Stimulated activated CD8-positive, alpha-beta memory T cell treated with anti-CD3 and anti-CD28 coated beads, Interleukin-7, amount 100 ng/mL, for 1 hour (primary cell): ENCODE data around the gene LSM14B.
"Not testable (repeated sequence)": the region's sequence is repeated elsewhere in the genome, so short reads cannot be mapped to it uniquely, and the experiment has no call there.

Experiments used
- DNase-seq, 2 donors: peaks; one replicate each; pipeline ENCODE4 v3.0.0-alpha.2; 2020; ENCODE audit warnings: low read depth in 2 of 2

The LSM14B gene

DNA sequence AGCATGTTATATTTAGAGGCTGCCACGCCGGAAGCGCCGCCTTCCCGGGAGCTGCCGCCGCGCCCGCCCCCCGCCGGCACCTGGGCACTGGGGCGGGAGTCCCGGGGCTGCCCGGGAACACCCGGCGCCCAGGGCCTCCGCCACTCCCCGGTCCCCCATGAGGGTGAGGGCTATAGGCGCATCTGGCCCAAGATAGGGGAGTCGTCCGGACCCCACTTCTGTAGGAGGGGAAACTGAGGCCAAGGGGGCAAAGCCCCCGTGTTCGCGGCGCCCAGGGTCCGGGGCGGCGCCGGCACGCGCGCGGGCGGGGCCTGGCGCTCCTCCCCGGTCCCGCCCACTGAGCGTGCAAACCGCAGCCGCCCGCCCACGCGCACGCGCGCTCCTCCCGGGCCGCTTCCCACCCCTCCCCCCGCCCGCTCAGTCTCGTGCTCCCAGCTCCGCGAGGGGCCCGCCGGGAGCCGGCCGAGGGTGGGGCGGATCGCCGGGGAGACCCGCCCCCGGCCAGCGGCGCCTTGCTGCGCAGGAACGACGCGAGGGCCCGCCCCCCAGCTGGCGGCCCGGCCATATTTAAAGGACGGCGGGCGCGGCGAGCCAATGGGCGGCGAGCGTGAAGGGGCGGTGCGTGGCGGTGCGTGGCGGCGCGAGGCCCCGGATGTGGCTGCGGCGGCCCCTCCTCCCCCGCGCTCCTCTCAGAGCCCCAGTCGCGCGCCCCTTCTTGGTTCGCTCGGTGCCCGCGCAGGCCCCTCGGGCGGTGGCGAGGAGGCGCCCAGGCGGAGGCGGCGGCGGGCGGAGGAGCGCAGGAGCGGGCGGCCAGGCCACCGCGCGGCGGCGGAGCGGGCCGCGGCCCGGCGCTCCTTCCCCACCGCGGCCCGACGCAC is at the start of gene LSM14B:
TSS of gene LSM14B (plus strand) at position 700 of the 878 bp plus-strand sequence. CDS start 192 bp downstream, outside the sequence.
- DNase-seq, result peak; percentile 90 to 91

DNA sequence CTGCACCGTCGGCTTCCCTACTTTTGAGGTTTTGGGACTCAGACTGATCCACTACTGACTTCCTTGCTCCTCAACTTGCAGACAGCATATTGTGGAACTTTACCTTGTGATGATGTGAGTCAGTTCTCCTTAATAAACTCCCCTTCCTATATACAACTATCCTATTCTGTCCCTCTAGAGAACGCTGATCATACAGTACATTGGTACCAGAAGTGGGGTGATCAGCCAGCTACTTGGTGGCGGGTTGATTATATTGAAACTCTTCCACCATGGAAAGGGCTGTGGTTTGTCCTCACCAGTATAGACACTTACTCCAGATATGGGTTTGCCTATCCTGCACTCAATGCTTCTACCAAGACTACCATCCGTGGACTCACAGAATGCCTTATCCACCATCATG is 49.0 kb upstream of the LSM14B start:
- no peak for DNase-seq

DNA sequence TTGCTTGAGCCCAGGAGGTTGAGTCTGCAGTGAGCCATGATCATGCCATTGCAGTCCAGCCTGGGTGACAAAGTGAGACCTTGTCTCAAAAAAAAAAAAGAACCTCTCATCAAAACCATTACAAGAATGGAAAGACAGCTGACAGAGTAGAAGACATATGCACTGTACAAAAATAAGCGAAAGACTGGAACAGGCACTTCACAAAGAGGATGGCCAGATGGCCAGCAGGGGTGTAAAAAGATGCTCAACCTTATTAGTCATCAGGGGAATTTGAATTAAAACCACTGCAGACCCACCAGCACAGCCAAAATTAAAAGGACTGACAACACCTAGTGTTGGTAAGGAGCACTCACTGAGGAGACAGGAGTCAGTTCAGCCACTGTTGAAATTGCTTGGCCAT is 43.1 kb upstream of the LSM14B start:
- no peak for DNase-seq

- no peak for DNase-seq
Observed at GRCh38 chr20:62080249-62080990, 41.9 kb upstream of the LSM14B start.

DNA sequence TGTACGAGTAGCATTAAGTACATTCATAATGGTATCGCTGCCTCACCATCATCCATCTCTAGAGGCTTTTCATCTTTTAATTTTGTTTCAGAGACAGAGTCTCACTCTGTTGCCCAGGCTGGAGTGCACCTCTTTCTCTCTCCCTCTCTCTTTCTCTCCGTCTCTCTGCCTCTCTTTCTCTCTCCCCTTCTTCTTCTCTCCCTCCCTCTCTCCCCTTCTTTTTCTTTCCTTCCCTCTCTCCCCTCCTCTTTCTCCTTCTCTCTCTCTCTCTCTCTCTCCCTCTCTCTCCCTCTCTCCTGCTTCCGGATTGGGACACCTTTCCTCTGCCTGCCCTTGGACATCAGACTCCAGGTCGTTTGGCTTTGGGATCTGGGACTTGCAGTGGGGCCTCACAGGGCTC is 39.0 kb upstream of the LSM14B start:
- no peak for DNase-seq

DNA sequence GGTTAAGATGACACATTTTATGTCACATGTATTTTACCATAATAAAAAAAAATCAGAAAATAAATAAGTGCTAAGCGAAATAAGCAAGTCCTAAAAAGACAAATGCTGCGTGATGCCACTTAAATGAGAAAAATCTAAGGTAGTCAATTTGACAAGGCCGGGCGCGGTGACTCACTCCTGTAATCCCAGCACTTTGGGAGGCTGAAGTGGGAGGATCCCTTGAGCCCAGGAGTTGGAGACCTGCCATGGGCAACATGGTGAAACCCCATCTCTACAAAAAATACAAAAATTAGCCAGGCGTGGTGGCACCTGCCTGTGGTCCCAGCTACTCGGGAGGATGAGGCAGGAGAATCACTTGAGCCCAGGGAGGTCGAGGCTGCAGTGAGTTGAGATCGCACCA is 38.1 kb upstream of the LSM14B start:
- not testable (repeated sequence) for DNase-seq

DNA sequence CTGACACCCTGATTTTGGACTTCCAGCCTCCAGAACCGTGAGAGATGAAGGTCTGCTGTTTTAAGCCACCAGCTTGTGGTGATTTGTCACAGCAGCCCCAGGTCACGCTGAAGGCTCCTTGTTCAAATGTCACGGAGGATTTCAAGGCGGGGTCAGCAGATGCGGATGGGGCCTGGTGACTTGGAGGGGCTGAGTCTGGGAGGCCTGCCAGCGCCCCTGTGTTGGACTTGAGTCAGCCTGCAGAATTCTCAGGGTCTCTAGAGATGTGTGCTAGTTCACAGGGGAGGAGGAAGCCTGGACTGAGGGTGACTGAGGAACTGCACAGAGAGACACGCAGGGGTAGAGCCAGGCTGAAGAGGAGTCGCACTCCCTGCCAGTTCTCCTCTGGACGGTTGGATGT is 37.1 kb upstream of the LSM14B start:
- DNase-seq, result no peak

DNA sequence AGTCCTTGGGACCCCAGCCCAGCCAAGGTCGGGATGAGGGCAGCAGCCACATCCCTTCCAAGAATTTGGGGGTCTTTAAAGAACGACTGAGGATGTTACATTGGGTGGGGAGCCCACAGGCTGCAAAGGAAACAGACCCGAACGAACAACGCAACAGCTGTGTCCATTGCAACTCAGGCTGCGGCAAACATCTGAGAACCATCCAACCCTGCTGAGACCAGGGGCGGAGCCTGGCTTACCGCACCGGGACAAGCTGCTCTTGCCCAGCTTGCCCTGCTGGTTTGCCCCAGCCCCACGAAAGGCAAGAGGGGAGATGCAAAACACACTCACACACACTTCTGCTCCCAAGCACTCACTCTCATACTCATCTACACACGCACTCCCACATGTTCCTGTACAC is 35.0 kb upstream of the LSM14B start:
- no peak for DNase-seq

GRCh38 chr20:62087632-62088031 is 34.6 kb upstream of the LSM14B start:
- DNase-seq, result no peak

GRCh38 chr20:62088258-62089127 is 33.8 kb upstream of the LSM14B start:
- no peak for DNase-seq

DNA sequence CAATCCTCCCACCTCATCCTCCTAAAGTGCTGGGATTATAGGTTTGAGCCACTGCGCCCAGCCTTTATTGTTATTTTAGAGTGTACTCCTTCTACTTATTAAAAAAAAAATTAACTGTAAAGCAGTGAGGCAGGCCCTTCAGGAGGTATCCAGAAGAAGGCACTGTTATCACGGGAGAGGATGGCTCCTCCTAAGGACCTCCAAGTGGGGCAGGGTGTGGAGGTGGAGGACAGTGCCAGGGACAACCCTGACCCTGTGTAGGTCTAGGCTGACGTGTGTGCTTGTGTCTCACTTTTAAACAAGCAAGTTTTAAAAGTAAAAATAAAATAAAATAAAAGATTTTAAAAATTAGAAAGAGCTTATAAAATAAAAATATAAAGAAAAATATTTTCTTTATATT is 32.9 kb upstream of the LSM14B start:
- no peak for DNase-seq

DNA sequence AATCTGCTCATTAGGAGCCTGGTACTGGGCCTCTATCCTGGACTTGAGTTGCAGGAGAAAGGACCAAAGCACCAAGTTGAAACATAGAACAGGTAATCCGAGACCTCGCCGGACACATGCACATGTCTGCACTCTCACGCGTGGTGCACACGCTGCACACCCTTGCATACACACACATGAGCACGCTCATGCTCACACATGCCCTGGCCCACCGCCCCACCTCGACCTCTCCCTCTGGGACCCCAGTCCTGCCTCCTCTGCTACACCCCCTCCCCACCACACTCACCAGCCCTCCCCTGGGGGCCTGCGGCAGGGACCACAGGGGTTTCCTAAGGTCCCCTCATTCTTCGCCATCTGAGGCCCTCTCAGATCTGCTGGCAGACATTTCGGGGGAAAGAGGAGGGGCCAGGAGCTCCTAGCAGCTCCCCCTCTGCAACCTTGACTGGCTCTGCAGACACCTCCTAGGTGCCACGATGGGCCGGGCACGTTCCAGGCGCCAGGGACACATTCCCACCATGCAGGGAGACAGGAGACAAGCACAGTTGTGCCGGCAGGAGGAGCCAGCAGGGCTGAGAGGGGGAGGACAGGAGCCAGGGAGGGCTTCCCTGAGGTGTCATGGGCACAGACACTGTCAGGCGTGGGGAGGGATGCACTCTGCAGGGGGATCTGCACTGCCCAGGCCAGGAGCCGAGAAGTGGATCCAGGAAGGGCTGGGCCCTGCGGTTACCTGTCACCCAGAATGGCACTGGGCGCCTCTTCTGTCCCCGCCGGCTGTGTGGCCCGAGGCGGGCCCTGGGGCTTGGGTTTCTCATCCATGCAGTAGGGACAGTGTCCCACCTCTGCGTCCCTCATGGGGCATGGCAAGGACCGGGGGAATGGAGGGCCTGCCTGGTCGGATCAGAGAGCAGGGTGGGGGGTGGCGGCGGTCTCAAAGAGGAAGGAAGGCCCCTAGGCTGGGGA is 25.6 kb upstream of the LSM14B start:
- DNase-seq, result no peak

DNA sequence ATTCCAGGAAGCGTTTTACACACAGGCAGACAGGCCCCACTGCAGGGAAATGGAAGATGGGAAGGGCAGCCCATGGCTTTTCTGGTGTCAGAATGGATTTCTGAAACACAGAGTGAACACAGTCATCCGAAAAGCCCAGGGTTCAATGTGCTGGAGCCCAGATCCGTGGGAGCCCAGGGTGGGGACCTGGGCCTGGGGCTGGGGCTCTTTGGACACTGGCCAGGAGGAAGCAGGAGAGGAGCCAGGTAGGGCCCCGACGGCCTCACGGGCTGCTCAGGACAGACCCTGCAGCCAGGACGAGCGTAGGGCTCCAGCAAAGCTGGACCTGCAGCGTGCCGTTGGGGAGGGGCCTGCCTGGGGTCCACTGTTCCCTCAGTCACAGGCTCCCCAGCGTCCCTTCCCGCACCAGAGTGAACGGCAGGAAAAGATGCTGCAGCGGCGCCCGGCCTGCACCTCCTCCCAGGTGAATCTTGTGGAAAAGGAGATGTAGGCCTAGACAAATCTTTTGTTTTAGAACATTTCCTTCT is 24.3 kb upstream of the LSM14B start:
- no peak for DNase-seq

DNA sequence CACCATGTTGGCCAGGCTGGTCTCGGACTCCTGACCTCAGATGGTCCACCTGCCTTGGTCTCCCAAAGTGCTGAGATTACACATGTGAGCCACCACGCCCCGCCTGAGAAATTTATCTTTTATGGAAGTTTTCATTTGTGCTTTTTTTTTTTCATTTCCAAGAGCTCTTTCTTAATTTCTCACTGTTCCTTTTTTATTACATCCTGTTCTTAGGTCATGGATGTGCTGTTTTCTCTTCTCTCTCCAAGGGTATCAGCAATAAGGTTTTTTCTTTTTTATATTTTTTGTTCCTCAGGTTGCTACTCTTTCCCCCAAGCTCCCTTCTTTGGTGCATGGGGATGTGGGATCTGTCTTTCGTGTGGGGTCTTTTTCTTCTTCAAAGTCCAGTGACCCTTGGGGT is 21.2 kb upstream of the LSM14B start:
- no peak for DNase-seq

- DNase-seq, result no peak
Observed at GRCh38 chr20:62103508-62104233, 18.6 kb upstream of the LSM14B start.

DNA sequence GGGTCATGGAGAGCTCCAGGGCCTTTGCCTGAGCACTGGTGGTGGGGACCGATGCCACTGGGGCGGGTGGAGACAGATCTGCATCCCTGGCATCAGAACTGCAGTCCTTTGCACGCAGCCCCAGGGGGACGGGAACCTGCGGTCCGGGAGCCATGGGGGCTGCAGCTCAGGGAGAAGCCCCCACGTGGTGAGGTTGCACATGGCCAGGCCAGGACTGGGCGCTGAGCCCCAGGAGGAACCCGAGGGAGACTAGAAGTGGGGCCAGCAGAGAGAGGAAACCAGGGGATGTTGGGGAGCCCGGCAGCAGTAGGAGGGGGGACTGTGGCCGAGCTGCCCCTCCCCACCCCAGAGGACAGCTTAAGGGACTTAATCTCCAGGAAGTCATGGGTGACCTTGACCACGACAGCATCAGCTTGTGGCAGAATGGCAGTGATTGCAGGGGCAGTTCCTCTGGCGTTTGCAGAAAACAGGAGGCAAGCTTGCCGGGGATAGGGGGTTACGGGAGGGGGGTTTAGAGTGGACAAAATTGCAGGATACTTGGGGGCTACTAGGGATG is 18.0 kb upstream of the LSM14B start:
- DNase-seq, result no peak

DNA sequence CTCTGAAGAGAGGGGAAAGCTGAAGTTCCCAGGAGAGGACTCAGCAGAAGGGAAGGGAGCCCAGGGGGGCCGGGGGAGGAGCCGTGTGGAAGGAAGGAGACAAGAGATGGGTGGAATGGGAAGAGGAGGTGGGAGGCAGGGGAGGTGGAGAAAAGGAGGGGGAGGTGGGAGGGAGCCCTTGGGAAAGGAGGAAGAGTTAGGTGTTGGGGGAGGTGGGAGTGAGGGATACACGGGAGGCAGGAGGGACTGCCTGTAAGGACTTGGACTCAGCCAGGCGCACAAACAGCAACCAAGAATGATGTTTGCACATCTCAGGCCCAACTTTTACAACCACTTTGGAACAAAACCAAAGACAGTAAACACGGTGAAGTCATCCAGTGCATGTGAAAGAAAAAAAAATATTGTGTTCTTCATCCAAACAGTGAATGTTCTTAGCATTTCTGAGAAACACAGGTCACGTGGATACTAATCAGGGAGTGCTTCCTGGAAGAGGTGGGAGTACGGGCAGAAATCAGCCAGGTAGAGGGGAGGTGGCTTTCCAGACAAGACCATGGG is 17.4 kb upstream of the LSM14B start:
- no peak for DNase-seq

DNA sequence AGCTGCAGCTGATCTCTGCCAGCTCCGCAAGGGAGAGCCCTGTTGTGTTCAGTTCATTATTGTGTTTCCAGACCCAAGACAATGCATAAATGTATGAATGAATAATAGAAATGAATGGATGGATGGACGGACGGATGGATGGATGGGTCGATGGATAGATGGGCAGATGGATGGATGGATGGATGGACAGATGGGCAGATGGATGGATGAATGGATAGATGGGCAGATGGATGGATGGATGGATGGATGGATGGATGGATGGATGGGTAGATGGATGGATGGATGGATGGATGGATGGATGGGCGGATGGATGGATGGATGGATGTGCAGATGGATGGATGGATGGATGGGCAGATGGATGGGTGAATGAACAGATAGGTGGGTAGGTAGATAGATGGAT is 16.7 kb upstream of the LSM14B start:
- no peak for DNase-seq

DNA sequence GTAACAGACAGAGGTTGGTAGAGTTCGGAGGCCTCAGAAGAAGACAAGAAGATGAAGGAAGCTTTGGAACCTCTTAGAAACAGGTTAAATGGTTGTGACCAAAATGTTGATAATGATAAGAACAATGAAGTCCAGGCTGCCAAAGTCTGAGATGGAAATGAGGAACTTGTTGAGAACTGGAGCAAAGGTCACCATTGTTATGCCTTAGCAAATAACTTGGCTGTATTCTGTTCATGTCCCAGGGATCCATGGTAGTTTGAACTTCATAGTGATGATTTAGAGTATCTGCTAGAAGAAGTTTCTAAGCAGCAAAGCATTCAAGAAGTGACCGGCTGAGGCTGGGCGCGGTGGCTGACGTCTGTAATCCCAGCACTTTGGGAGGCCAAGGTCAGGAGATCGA is 11.1 kb upstream of the LSM14B start:
- no peak for DNase-seq
